HEK293 (cell line): ENCODE data around the gene PSMB11.

ENCODE experiments used
- CTCF ChIA-PET: fragments of 350-600 bp; formaldehyde crosslinking; extraction: SDS; loops from one replicate; lab custom pipeline; 2021; ENCODE audit warnings: antibody characterized with exemption; lab: Yijun Ruan, JAX
- POLR2A ChIA-PET: fragments of 300-600 bp; formaldehyde crosslinking; extraction: SDS; loops from one replicate; lab custom pipeline; 2020; ENCODE audit warnings: antibody characterized with exemption, inconsistent platforms; lab: Yijun Ruan, JAX
- H3K27ac ChIP-seq: fragments of 200-500 bp; sonication (Bioruptor generic); 2 replicates; pipeline ENCODE4 v1.5.1; 2014; ENCODE audit warnings: low read depth, low read length, control low read depth, inconsistent platforms; ENCODE audit errors: extremely low read depth
- H3K36me3 ChIP-seq, 2 experiments: fragments of 200-500 bp in 1 of 2; sonication (Bioruptor generic) in 1 of 2; 1 replicate in 1 of 2; 2 replicates in 1 of 2; pipeline ENCODE4 v1.5.1; 2014 to 2017; ENCODE audit warnings: inconsistent platforms in 2 of 2, low read length in 2 of 2; ENCODE audit not compliant: control insufficient read depth in 2 of 2, insufficient read depth in 1 of 2
- H3K4me1 ChIP-seq: fragments of 200-500 bp; sonication (Bioruptor generic); 2 replicates; pipeline ENCODE4 v1.5.1; 2014; ENCODE audit warnings: mild to moderate bottlenecking, low read length, inconsistent platforms; ENCODE audit not compliant: control insufficient read depth, insufficient read depth
- H3K4me3 ChIP-seq: 2 replicates; pipeline ENCODE4 v1.5.1; 2011; ENCODE audit warnings: low read depth, mild to moderate bottlenecking, control low read depth, low read length, moderate library complexity
- H3K9me3 ChIP-seq: fragments of 200-500 bp; sonication (Bioruptor generic); 2 replicates; pipeline ENCODE4 v1.5.1; 2014; ENCODE audit warnings: low read depth, low read length, inconsistent platforms; ENCODE audit not compliant: control insufficient read depth, insufficient read depth
- BCL11B ChIP-seq: fragments of 450-650 bp; formaldehyde crosslinking; IDR thresholded peaks from 2 replicates; pipeline ENCODE4 v1.5.1; 2016; ENCODE audit warnings: low read depth, missing biosample characterization, missing genetic modification characterization
- CTCF ChIP-seq: fragments of 450-650 bp; formaldehyde crosslinking; IDR thresholded peaks from 2 replicates; pipeline ENCODE4 v1.5.1; 2016; ENCODE audit warnings: missing biosample characterization, missing genetic modification characterization
- KLF10 ChIP-seq: fragments of 450-650 bp; IDR thresholded peaks from 2 replicates; pipeline ENCODE4 v1.5.1; 2018; ENCODE audit warnings: missing biosample characterization, mild to moderate bottlenecking, missing genetic modification characterization
- SCRT1 ChIP-seq: fragments of 450-650 bp; formaldehyde crosslinking; IDR thresholded peaks from 2 replicates; pipeline ENCODE4 v1.5.1; 2016; ENCODE audit warnings: missing biosample characterization, missing genetic modification characterization, borderline replicate concordance
- YY2 ChIP-seq: fragments of 450-650 bp; formaldehyde crosslinking; IDR thresholded peaks from 2 replicates; pipeline ENCODE4 v1.5.1; 2016; ENCODE audit warnings: missing biosample characterization, missing genetic modification characterization
- ZNF174 ChIP-seq: fragments of 450-650 bp; formaldehyde crosslinking; IDR thresholded peaks from 2 replicates; pipeline ENCODE4 v1.5.0; 2017; ENCODE audit warnings: missing biosample characterization, mild to moderate bottlenecking, missing genetic modification characterization
- ZNF221 ChIP-seq: fragments of 450-650 bp; formaldehyde crosslinking; IDR thresholded peaks from 2 replicates; pipeline ENCODE4 v1.5.1; 2017; ENCODE audit warnings: missing biosample characterization, missing genetic modification characterization, borderline replicate concordance
- ZNF354C ChIP-seq: fragments of 450-650 bp; formaldehyde crosslinking; IDR thresholded peaks from 2 replicates; pipeline ENCODE4 v1.5.1; 2016; ENCODE audit warnings: missing biosample characterization, missing genetic modification characterization, low read depth, borderline replicate concordance
- ZNF37A ChIP-seq: fragments of 450-650 bp; IDR thresholded peaks from 2 replicates; pipeline ENCODE4 v1.5.1; 2018; ENCODE audit warnings: missing biosample characterization, missing genetic modification characterization
- ZNF423 ChIP-seq: fragments of 450-650 bp; formaldehyde crosslinking; IDR thresholded peaks from 2 replicates; pipeline ENCODE4 v1.5.1; 2016; ENCODE audit warnings: missing biosample characterization, missing genetic modification characterization
- ZNF555 ChIP-seq: fragments of 450-650 bp; formaldehyde crosslinking; conservative IDR thresholded peaks from 2 replicates; pipeline ENCODE4 v1.5.1; 2017; ENCODE audit warnings: missing biosample characterization, mild to moderate bottlenecking, missing genetic modification characterization, inconsistent platforms
- ZNF623 ChIP-seq: fragments of 450-650 bp; formaldehyde crosslinking; IDR thresholded peaks from 2 replicates; pipeline ENCODE4 v1.5.1; 2016; ENCODE audit warnings: missing biosample characterization, missing genetic modification characterization
- ZNF670 ChIP-seq: fragments of 450-650 bp; formaldehyde crosslinking; IDR thresholded peaks from 2 replicates; pipeline ENCODE4 v1.5.1; 2016; ENCODE audit warnings: missing biosample characterization, missing genetic modification characterization, low read depth
- ZNF747 ChIP-seq: fragments of 450-650 bp; formaldehyde crosslinking; IDR thresholded peaks from 2 replicates; pipeline ENCODE4 v1.5.1; 2016; ENCODE audit warnings: missing biosample characterization, missing genetic modification characterization
- ZNF785 ChIP-seq: fragments of 450-650 bp; formaldehyde crosslinking; IDR thresholded peaks from 2 replicates; pipeline ENCODE4 v1.5.1; 2016; ENCODE audit warnings: missing biosample characterization, missing genetic modification characterization
- ZNF837 ChIP-seq: fragments of 450-650 bp; formaldehyde crosslinking; IDR thresholded peaks from 2 replicates; pipeline ENCODE4 v1.5.1; 2016; ENCODE audit warnings: missing biosample characterization, missing genetic modification characterization
- TF ChIP-seq, protein P1 (sequence below): fragments of 450-650 bp; formaldehyde crosslinking; IDR thresholded peaks from 2 replicates; pipeline ENCODE4 v1.5.1; 2016; ENCODE audit warnings: missing biosample characterization, missing genetic modification characterization
- TF ChIP-seq, protein P2 (sequence below): fragments of 450-650 bp; formaldehyde crosslinking; IDR thresholded peaks from 2 replicates; pipeline ENCODE4 v1.5.1; 2016; ENCODE audit warnings: missing biosample characterization, missing genetic modification characterization

PSMB11 gene

DNA sequence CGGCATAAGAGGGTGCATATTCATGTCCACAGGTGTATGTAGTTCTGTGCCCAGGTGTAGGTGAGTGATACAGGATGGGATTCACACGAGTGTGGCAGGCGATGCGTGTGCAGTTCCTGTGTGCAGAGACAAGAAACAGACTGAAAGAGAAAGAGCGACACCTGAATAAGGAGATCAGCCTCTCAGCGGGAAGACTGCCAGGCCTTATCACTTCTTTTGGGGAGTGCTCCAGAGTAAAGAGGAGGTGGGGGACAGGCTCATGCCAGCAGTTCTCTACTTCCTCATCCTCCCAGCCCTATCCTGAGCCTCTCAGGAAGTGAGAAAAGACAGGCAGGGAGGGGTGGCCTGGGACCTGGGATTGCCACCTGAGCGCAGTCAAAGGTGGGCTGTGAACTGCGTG lies 2.8 kb downstream of the PSMB11 start:
- Histone ChIP-seq H3K27ac (no peak overlapping the region), H3K9me3 (no peaks in the 10 kb centered on the region), H3K4me1 (no peaks in the 10 kb centered on the region), H3K36me3 (peaks cover 0 to 12% of the 10 kb centered on the region in 2 experiments; a peak in 1 of 3 replicates), H3K4me3 (no peak overlapping the region)
- CTCF ChIA-PET: interaction anchor here (0.7 to 3.8 kb wide), 3 partner anchors 12 to 59 kb away, joined by 3 to 12 read pairs (median 6); partner anchors contain the start of gene CDH24
- TF ChIP-seq ZNF37A (tag by site-specific recombination) (no peak), ZNF174 (no peak), ZNF423 (tag by site-specific recombination) (no peak), SCRT1 (tag by site-specific recombination) (no peak), BCL11B (tag by site-specific recombination) (no peak), ZNF354C (tag by site-specific recombination) (no peak), CTCF (tag by site-specific recombination) (no peak), ZNF747 (tag by site-specific recombination) (no peak), ZNF837 (no peak), ZNF785 (tag by site-specific recombination) (no peak), ZNF555 (tag by site-specific recombination) (no peak), KLF10 (tag by site-specific recombination) (no peak), YY2 (tag by site-specific recombination) (no peak), ZNF623 (tag by site-specific recombination) (no peak), ZNF221 (tag by site-specific recombination) (no peak), ZNF670 (tag by site-specific recombination) (no peak)
- TF ChIP-seq, protein P1, sequence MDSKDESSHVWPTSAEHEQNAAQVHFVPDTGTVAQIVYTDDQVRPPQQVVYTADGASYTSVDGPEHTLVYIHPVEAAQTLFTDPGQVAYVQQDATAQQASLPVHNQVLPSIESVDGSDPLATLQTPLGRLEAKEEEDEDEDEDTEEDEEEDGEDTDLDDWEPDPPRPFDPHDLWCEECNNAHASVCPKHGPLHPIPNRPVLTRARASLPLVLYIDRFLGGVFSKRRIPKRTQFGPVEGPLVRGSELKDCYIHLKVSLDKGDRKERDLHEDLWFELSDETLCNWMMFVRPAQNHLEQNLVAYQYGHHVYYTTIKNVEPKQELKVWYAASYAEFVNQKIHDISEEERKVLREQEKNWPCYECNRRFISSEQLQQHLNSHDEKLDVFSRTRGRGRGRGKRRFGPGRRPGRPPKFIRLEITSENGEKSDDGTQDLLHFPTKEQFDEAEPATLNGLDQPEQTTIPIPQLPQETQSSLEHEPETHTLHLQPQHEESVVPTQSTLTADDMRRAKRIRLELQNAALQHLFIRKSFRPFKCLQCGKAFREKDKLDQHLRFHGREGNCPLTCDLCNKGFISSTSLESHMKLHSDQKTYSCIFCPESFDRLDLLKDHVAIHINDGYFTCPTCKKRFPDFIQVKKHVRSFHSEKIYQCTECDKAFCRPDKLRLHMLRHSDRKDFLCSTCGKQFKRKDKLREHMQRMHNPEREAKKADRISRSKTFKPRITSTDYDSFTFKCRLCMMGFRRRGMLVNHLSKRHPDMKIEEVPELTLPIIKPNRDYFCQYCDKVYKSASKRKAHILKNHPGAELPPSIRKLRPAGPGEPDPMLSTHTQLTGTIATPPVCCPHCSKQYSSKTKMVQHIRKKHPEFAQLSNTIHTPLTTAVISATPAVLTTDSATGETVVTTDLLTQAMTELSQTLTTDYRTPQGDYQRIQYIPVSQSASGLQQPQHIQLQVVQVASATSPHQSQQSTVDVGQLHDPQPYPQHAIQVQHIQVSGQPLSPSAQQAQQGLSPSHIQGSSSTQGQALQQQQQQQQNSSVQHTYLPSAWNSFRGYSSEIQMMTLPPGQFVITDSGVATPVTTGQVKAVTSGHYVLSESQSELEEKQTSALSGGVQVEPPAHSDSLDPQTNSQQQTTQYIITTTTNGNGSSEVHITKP (tag by site-specific recombination): no peak
- TF ChIP-seq, protein P2, sequence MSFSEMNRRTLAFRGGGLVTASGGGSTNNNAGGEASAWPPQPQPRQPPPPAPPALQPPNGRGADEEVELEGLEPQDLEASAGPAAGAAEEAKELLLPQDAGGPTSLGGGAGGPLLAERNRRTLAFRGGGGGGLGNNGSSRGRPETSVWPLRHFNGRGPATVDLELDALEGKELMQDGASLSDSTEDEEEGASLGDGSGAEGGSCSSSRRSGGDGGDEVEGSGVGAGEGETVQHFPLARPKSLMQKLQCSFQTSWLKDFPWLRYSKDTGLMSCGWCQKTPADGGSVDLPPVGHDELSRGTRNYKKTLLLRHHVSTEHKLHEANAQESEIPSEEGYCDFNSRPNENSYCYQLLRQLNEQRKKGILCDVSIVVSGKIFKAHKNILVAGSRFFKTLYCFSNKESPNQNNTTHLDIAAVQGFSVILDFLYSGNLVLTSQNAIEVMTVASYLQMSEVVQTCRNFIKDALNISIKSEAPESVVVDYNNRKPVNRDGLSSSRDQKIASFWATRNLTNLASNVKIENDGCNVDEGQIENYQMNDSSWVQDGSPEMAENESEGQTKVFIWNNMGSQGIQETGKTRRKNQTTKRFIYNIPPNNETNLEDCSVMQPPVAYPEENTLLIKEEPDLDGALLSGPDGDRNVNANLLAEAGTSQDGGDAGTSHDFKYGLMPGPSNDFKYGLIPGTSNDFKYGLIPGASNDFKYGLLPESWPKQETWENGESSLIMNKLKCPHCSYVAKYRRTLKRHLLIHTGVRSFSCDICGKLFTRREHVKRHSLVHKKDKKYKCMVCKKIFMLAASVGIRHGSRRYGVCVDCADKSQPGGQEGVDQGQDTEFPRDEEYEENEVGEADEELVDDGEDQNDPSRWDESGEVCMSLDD: no peak
- POLR2A ChIA-PET: no interaction called here
